ENCODE results near the gene SUN2. TPM values are rescaled to one million over a fixed set of nuclear protein-coding genes. Genes with fewer than 3 reads are reported as not detected.
A peak's percentile ranks its signal among the peaks of the same experiment; 100 is the strongest.

SUN2 gene
- total and polyA plus RNA-seq, 2 experiments from 2014 or later, result 28.0 to 105 TPM

DNA sequence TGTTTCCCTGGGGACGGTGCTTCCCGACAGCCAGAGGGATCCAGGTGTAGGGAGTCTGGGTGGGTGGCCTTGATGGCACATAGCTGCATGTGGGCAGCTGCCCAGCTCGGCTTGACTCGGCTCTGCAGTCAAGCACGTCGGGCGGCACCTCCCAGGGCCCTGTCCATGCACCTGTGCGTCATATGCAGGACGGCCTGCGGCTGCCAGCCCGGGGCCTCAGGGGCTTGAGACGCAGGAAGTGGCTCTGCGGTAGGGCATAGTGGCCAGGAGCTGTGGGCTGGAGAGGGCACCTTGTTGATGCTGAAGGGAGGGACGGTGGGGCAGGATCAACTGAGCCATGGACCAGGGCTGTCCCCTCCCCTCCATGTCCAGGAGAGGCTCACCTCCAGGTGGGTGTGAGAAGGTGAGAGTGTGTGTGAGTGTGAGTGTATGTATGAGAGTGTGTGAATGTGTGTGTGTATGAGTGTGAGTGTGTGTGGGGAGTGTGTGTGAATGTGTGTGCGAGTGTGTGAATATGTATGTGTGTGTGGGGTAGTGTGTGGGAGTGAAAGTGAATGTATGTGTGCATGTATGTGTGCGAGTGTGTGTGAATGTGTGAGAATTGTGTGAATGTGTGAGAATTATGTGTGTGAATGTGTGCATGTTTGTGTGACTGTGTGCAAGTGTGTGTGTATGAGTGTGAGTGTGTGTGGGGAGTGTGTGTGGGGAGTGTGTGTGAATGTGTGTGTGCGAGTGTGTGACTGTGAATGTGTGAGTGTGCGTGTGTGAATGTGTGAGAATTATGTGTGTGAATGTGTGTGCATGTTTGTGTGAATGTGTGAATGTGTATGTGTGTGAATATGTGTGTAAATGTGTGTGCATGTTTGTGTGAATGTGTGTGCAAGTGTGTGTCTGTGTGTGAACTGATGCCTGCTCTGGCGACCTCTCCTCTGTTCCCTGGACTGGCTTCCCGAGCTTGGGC is 5.7 kb upstream of the SUN2 start:
- no peak for DNase-seq (ENCODE audit: low read depth in 1 of 2, low spot score in 1 of 2)
- Histone ChIP-seq H3K27me3 (no peaks in the 10 kb centered on the region), H3K9me3 (ENCODE audit: low read depth) (no peaks in the 10 kb centered on the region), H3K27ac (no peak overlapping the region), H3K36me3 (no peaks in the 10 kb centered on the region), H3K4me1 (ENCODE audit: low read depth) (no peaks in the 10 kb centered on the region), H3K4me3 (no peak overlapping the region)
- TF ChIP-seq, protein P1, sequence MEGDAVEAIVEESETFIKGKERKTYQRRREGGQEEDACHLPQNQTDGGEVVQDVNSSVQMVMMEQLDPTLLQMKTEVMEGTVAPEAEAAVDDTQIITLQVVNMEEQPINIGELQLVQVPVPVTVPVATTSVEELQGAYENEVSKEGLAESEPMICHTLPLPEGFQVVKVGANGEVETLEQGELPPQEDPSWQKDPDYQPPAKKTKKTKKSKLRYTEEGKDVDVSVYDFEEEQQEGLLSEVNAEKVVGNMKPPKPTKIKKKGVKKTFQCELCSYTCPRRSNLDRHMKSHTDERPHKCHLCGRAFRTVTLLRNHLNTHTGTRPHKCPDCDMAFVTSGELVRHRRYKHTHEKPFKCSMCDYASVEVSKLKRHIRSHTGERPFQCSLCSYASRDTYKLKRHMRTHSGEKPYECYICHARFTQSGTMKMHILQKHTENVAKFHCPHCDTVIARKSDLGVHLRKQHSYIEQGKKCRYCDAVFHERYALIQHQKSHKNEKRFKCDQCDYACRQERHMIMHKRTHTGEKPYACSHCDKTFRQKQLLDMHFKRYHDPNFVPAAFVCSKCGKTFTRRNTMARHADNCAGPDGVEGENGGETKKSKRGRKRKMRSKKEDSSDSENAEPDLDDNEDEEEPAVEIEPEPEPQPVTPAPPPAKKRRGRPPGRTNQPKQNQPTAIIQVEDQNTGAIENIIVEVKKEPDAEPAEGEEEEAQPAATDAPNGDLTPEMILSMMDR (IDR thresholded peaks at IDR 0.05; ENCODE audit: low read depth, low read length), result no peak

DNA sequence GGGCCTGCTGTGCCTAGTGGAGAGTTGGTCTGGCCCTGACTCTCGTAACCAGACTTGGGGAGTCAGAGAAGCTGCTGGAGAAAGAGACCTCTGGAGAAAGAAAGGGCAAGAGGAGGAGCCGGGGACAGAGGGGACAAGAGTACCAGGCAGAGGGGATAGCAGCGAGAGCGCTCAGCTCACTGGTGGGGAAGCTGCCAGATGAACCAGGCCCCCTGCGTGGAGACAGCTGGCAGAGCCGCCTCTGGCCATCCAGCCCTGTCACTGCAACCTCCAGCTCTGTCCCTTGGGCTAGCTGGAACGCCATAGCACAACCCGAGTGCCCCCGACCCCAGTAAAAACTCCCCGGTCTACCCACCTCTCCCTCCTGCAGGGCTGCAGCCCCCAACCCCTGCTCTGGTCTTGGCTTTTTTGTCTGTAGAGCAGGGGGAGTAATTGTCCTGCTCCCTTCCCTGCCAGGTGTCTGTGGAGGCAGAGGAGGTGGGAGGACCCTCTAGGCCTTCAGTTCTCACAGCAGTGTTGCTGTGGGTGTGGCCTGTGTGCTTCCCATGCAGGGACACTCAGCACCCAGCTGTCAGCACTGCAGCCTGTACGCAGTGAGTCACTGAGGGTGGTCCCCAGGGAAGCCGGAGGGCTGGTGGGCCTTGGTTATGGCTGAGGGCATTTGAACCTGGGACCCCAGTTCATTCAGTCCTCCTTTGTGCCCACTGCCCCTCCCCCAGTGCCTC is 4.8 kb upstream of the SUN2 start:
- H3K36me3 ChIP-seq, result no peaks in the 10 kb centered on the region
- H3K27ac ChIP-seq, result no peak overlapping the region
- no peak overlapping the region for H3K4me3 ChIP-seq
- H3K4me1 ChIP-seq (ENCODE audit: low read depth), result no peaks in the 10 kb centered on the region
- H3K9me3 ChIP-seq (ENCODE audit: low read depth), result no peaks in the 10 kb centered on the region
- H3K27me3 ChIP-seq, result no peaks in the 10 kb centered on the region
- TF ChIP-seq, protein P1 (IDR thresholded peaks at IDR 0.05; ENCODE audit: low read depth, low read length), result no peak
- DNase-seq (ENCODE audit: low read depth in 1 of 2, low spot score in 1 of 2), result peak; percentile 47 to 50

DNA sequence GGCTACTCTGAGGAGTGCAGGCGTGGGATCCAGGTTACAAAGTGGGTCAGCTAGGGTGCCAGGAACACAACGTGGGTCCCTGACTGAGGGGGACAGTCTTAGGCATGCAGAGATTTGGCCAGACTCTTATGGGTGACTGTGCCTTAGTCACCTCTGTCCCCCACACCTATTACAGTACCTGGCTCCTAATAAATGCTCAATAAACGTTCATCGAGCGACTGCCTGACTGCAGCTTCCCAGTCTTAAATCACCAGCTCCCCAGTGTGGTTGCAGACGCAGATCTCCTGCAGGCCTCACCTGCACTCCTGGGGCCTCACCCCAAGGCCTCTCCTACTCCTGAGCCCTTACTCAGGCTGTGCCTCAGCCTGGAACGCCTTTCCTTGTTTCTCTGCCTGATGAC is 3.2 kb upstream of the SUN2 start:
- H3K4me3 ChIP-seq, result no peak overlapping the region
- DNase-seq (ENCODE audit: low read depth in 1 of 2, low spot score in 1 of 2), result no peak
- H3K4me1 ChIP-seq (ENCODE audit: low read depth), result no peaks in the 10 kb centered on the region
- TF ChIP-seq, protein P1 (IDR thresholded peaks at IDR 0.05; ENCODE audit: low read depth, low read length), result no peak
- H3K27me3 ChIP-seq, result no peaks in the 10 kb centered on the region
- no peaks in the 10 kb centered on the region for H3K36me3 ChIP-seq
- H3K9me3 ChIP-seq (ENCODE audit: low read depth), result no peaks in the 10 kb centered on the region
- no peak overlapping the region for H3K27ac ChIP-seq

DNA sequence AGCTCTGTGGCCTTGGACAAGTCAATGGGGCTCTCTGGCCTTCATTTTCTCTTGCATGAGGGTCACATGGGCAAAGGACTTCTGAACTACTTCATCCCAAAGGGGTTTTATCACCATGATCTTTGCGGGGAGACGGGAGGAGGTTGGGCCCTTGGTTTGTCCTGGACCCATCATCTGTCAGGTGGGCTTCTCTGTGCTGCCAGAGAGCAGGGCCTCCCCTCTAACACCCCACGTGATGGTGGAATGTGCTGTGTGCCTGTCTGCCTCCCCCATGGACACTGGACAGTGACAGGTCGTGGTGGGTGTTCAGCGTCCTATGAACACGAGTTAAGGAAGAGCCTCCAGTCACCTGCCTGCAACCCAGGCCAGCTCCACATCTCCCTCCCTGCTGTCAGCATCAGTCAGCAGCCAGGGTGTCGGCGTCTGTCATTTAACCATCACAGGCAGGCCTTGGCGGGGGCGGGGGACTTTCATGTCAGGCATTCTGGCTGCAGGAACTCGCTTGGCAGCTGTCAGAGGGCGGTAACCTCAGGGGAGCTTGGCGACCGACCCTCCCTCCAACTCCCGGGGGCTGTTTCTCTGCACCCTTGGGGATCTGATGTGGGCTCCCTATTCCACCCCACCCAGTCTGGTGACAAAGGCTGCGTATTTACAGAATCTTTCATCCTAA is 2.6 kb upstream of the SUN2 start:
- H3K27ac ChIP-seq, result no peak overlapping the region
- H3K36me3 ChIP-seq, result no peaks in the 10 kb centered on the region
- TF ChIP-seq, protein P1 (IDR thresholded peaks at IDR 0.05; ENCODE audit: low read depth, low read length), result no peak
- H3K27me3 ChIP-seq, result no peaks in the 10 kb centered on the region
- H3K9me3 ChIP-seq (ENCODE audit: low read depth), result no peaks in the 10 kb centered on the region
- no peak for DNase-seq (ENCODE audit: low read depth in 1 of 2, low spot score in 1 of 2)
- peaks cover 2% of the 10 kb centered on the region for H3K4me1 ChIP-seq (ENCODE audit: low read depth)
- no peak overlapping the region for H3K4me3 ChIP-seq

DNA sequence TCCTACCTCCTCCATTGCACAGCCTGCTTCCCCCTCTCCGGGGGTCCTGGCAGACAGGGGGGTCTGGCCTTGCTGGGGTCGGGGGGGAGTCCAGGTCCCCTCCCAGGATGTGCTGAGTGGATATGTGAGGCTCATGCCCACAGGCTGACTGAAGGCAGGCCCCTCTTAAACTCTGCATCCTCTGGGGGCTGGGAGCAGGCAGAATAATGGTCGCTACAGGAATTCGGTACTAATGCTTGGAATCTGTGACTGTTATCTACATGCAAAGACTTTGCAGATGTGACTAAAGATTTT is 1.6 kb upstream of the SUN2 start:
- peaks cover under 1% of the 10 kb centered on the region for H3K36me3 ChIP-seq
- no peak overlapping the region for H3K27ac ChIP-seq
- DNase-seq (ENCODE audit: low read depth in 1 of 2, low spot score in 1 of 2), result no peak
- peaks cover 2% of the 10 kb centered on the region for H3K4me1 ChIP-seq (ENCODE audit: low read depth)
- TF ChIP-seq, protein P1 (IDR thresholded peaks at IDR 0.05; ENCODE audit: low read depth, low read length), result no peak
- no peaks in the 10 kb centered on the region for H3K9me3 ChIP-seq (ENCODE audit: low read depth)
- no peak overlapping the region for H3K4me3 ChIP-seq
- no peaks in the 10 kb centered on the region for H3K27me3 ChIP-seq

Data from cardiac muscle cell (in vitro differentiated cells and primary cell).